Prostate gland (tissue), 2 donors: ENCODE results near the gene MANSC1. TPM values are rescaled to one million over a fixed set of nuclear protein-coding genes. Genes with fewer than 3 reads are reported as not detected.
"Not testable (repeated sequence)": the region's sequence is repeated elsewhere in the genome, so short reads cannot be mapped to it uniquely, and the experiment has no call there.

ENCODE experiments used
- DNase-seq: peaks from one replicate; pipeline ENCODE4 v3.0.0-alpha.2; 2019; ENCODE audit warnings: low spot score
- H3K27ac ChIP-seq, 2 donors: fragments of 200-600 bp; sonication (generic); 2 replicates each; pipeline ENCODE4 v1.5.1; 2017 to 2019
- H3K27me3 ChIP-seq: fragments of 200-600 bp; sonication (generic); replicated peaks from 2 replicates; pipeline ENCODE4 v1.5.1; 2019; ENCODE audit not compliant: insufficient read depth
- H3K36me3 ChIP-seq, 2 donors: fragments of 200-600 bp; sonication (generic); 1 replicate in 1 of 2; 2 replicates in 1 of 2; pipeline versions ENCODE4 v1.5.1 to v1.8.1; 2017 to 2019
- H3K4me1 ChIP-seq: fragments of 200-600 bp; sonication (generic); replicated peaks from 2 replicates; pipeline ENCODE4 v1.5.1; 2019
- H3K4me3 ChIP-seq, 2 donors: fragments of 200-600 bp; sonication (generic); 2 replicates each; pipeline ENCODE4 v1.5.1; 2017 to 2019
- H3K9me3 ChIP-seq: fragments of 200-600 bp; sonication (generic); 2 replicates; pipeline ENCODE4 v1.5.1; 2017
- CTCF ChIP-seq, 4 experiments: fragments of 200-600 bp in 2 of 4; fragments of 450-650 bp in 2 of 4; sonication (generic) in 2 of 4; IDR thresholded peaks; 1 replicate in 3 of 4; 2 replicates in 1 of 4; pipeline ENCODE4 v1.5.1; 2016 to 2019; ENCODE audit warnings: antibody characterized with exemption in 4 of 4, mild to moderate bottlenecking in 2 of 4, moderate library complexity in 2 of 4
- POLR2A ChIP-seq: fragments of 450-650 bp; IDR thresholded peaks from one replicate; pipeline ENCODE4 v1.6.1; 2016; ENCODE audit warnings: antibody characterized with exemption, mild to moderate bottlenecking
- POLR2AphosphoS5 ChIP-seq: sonication (generic); formaldehyde crosslinking; IDR thresholded peaks from one replicate; pipeline ENCODE4 v1.6.1; 2017; ENCODE audit warnings: antibody characterized with exemption
- WGBS: methylation state at CpG from one replicate; pipeline ENCODE4 v1.1.5; 2018; 5-methylcytosine and 5-hydroxymethylcytosine counted together
- intact Hi-C: fragments of 100-400 bp; cut with DNase I; formaldehyde crosslinking; loops from one replicate; pipeline ENCODE4 v1.14.2; 2022
- total RNA-seq, 2 donors: library from RNA; depleted of rRNA; stranded (reverse); fragments of >200 nt; gene quantifications; one replicate each; pipeline ENCODE4 v1.1.0, GENCODE V29; 2016

The MANSC1 gene
- total RNA-seq, 2 donors from 2014 or later: 28.9 to 33.2 TPM

GRCh38 chr12:12319451-12320183 is 30.4 kb downstream of the MANSC1 start:
- H3K27me3 ChIP-seq: no peaks in the 10 kb centered on the region
- H3K4me3 ChIP-seq: no peak overlapping the region
- DNase-seq: no peak
- no peaks in the 10 kb centered on the region for H3K9me3 ChIP-seq
- no peaks in the 10 kb centered on the region for H3K36me3 ChIP-seq
- 15% methylated on average over 9 of the region's 9 CpGs for WGBS
- TF ChIP-seq POLR2A (no peak), CTCF (IDR thresholded peaks at IDR 0.05) (no peak), POLR2AphosphoS5 (no peak)
- no peaks in the 10 kb centered on the region for H3K4me1 ChIP-seq
- peak overlapping the region; percentile 11 to 22 for H3K27ac ChIP-seq
- intact Hi-C loops: loop anchor here (5.0 kb wide), 1 partner anchor 52 kb away; the partner anchor contains the start of gene LRP6

GRCh38 chr12:12315838-12316237 is 34.2 kb downstream of the MANSC1 start:
- Histone ChIP-seq H3K27me3 (no peaks in the 10 kb centered on the region), H3K36me3 (no peaks in the 10 kb centered on the region), H3K27ac (no peak overlapping the region), H3K9me3 (no peaks in the 10 kb centered on the region), H3K4me3 (no peak overlapping the region), H3K4me1 (no peaks in the 10 kb centered on the region)
- no peak for TF ChIP-seq CTCF (IDR thresholded peaks at IDR 0.05)
- no peak for DNase-seq
- intact Hi-C loops: no loop called here

- H3K4me3 ChIP-seq, H3K36me3 ChIP-seq, H3K4me1 ChIP-seq, H3K27me3 ChIP-seq, DNase-seq, H3K9me3 ChIP-seq, intact Hi-C loops, H3K27ac ChIP-seq: not testable (repeated sequence)
- 89% methylated on average over 10 of the region's 10 CpGs for WGBS
These were observed 39.3 kb downstream of the MANSC1 start for GRCh38 chr12:12310695-12311094.

- H3K27me3 ChIP-seq: no peaks in the 10 kb centered on the region
- WGBS: 87% methylated on average over 7 of the region's 7 CpGs
- no peaks in the 10 kb centered on the region for H3K4me1 ChIP-seq
- no peak for TF ChIP-seq CTCF (IDR thresholded peaks at IDR 0.05)
- TF ChIP-seq POLR2AphosphoS5: no peak
- TF ChIP-seq POLR2A: no peak
- H3K27ac ChIP-seq: no peak overlapping the region
- no peaks in the 10 kb centered on the region for H3K36me3 ChIP-seq
- intact Hi-C loops: no loop called here
- no peaks in the 10 kb centered on the region for H3K9me3 ChIP-seq
- DNase-seq: no peak
- H3K4me3 ChIP-seq: no peak overlapping the region
These were observed 44.3 kb downstream of the MANSC1 start for GRCh38 chr12:12305568-12306300.

- H3K9me3 ChIP-seq: no peaks in the 10 kb centered on the region
- no peak for DNase-seq
- no peak overlapping the region for H3K27ac ChIP-seq
- no peaks in the 10 kb centered on the region for H3K36me3 ChIP-seq
- no peak for TF ChIP-seq POLR2AphosphoS5
- no peak overlapping the region for H3K4me3 ChIP-seq
- no peaks in the 10 kb centered on the region for H3K4me1 ChIP-seq
- intact Hi-C loops: no loop called here
- H3K27me3 ChIP-seq: no peaks in the 10 kb centered on the region
- WGBS: 94% methylated on average over 2 of the region's 2 CpGs
These were observed 47.1 kb downstream of the MANSC1 start for GRCh38 chr12:12302976-12303375.

- TF ChIP-seq POLR2AphosphoS5: no peak
- intact Hi-C loops: no loop called here
- no peaks in the 10 kb centered on the region for H3K9me3 ChIP-seq
- no peaks in the 10 kb centered on the region for H3K27me3 ChIP-seq
- no peak for DNase-seq
- 90% methylated on average over 2 of the region's 2 CpGs for WGBS
- H3K36me3 ChIP-seq: no peaks in the 10 kb centered on the region
- H3K4me3 ChIP-seq: no peak overlapping the region
- H3K27ac ChIP-seq: no peak overlapping the region
- H3K4me1 ChIP-seq: no peaks in the 10 kb centered on the region
These were observed 48.9 kb downstream of the MANSC1 start for GRCh38 chr12:12301122-12301521.
